NOMO-1 treated with dmso at 0.1 percent for 144 hours (cell line): Measurements from ENCODE around the gene PTPA.
"Not testable (repeated sequence)": the region's sequence is repeated elsewhere in the genome, so short reads cannot be mapped to it uniquely, and the experiment has no call there.

ENCODE experiments used
- DNase-seq: peaks from one replicate; lab custom pipeline; 2025; ENCODE audit not compliant: unreplicated experiment; lab: John Stamatoyannopoulos, UW

Gene PTPA

GRCh38 chr9:129175825-129176633 lies 64.8 kb downstream of the PTPA start:
- peak; percentile 82 for DNase-seq

- no peak for DNase-seq
Observed at GRCh38 chr9:129176701-129177442, 65.7 kb downstream of the PTPA start.

DNA sequence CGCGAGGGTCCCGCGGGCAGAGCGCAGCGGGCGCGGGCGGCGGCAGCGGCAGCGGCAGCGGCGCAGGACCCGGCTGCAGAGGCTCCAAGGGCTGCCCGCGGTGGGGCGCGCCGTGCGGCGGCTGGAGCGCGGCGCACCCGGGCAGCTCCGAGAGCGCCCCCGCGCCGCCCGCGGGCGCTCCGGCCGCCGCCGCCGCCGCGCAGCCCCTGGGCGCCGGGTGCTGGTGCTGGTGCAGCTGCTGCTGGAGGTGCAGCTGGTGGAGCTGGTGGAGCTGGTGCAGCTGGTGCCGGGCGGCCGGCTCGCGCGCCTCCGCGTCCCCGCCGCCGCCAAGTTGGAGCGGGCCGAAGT lies 66.2 kb downstream of the PTPA start:
- no peak for DNase-seq

DNA sequence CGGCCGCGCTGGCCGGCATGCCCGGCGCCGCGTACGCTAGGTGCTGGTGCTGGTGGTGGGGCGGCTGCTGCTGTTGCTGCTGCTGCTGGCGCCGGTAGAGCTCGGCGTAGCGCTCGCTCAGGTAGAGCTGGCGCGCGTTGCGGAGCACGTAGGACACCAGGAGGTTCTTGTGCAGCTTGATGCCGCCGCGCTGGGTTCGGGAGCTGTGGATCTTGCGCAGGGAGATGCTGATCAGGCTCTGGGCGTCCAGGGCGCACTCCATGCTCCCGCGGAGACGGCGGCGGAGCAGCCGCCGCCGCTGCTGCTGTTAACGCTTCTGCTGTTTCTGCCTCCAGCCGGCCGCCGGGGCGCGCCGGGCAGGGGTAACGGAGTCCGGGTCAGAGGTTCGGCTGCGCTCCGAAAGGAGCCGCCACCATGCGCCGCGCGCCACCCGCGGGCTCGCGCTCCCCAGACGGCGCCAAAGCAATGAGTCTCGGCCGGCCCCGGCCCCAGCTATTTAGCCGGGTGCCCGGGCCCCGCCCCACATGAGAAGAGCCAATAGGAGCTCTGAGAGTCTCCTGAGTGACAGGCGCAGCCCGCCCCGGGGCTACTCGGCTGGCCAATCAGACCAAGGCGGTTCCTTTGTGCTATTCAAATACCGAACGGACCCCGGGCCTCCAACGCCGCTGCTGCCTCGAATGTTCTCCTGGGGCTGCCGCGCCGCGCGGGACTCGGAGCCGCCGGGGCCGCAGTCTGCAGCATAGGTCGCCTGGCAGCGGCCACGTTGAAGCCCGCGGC lies 66.8 kb downstream of the PTPA start, which contains the start of gene IER5L:
Gene IER5L (minus strand): TSS at position 471 of the 777 bp plus-strand sequence. CDS start 209 bp downstream, at position 262.
- DNase-seq = peak; percentile 89

- DNase-seq = no peak
Observed at GRCh38 chr9:129178568-129179382, 67.6 kb downstream of the PTPA start.

- no peak for DNase-seq
Observed at GRCh38 chr9:129181246-129181645, 70.0 kb downstream of the PTPA start.

- DNase-seq = no peak
Observed at GRCh38 chr9:129182122-129182521, 70.9 kb downstream of the PTPA start.

DNA sequence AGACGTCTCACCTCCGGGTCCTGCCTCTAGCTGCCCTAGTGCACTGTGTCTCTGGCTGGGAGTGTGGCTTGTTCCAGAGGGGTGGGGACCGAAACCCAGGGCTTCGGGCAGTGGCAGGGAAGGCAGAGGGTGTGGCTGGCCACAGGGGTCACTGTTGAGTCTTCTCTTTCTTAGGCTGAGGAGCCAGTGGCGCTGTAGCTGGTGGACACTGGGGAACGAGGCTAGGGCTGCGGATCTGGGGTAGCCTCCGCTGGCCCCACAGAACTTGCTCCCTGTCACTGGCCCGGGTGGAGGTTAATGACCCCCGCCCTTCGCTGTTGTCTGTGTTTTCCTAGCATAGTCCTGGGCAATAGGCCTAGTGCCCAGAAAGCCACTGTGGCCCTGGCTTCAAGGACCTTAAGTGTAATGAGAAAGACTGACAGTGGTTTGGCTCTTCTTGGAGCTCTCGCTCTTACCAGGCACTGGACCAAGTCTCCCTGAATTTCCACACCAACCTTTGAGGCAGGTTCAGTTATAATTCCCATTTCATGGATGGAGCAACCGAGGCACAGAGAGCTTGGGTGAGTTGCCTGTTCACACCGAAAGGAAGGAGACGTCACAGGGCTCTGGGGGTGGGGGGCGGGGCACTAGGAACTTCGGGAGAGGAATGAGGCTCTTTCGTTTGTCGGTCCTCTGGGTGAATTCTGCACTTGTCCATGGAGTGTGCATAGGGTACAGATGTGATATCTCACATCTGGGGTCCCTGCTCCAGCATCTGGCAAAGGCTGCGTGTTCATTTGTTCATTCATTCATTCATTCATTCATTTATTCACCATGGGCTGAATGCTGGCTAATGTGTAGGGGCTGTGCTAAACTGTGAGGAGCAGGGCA lies 71.6 kb downstream of the PTPA start:
- DNase-seq = no peak

- DNase-seq = no peak
Observed at GRCh38 chr9:129183495-129184218, 72.4 kb downstream of the PTPA start.

DNA sequence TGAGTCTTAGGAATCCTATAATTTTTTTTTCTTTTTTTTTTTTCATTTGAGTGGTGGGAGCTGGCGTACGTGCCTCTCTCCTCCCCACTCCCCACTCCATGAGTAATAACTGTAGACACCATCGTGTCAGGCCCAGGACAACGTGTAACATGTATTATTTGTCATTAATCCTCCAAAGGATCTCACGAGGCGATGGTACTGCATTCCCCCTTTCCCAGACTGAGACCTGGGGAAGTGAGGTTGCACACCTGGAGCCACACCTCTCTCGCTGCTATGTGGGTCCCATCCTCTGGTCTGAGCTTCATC lies 73.0 kb downstream of the PTPA start:
- DNase-seq = no peak

GRCh38 chr9:129184596-129185122 lies 73.4 kb downstream of the PTPA start:
- no peak for DNase-seq

- no peak for DNase-seq
Observed at GRCh38 chr9:129185402-129185801, 74.2 kb downstream of the PTPA start.

DNA sequence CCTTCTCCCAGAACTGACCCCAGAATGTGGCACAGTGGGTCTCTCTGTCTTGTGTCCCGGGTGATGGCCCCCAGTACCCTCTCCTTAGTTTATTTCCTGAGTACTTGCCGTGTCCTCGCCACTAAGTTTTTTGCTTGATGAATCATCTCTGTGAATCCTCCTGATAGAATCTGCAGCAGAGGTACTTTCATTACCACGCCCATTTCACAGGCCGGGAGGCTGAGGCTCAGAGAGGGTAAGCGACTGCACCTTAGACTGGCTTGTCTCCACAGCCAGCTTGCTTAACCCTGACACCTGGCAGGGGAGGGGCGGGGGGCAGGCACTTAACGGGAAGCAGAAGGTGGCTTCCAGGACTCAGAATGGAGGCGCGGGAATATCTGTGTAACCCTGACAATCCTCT lies 74.8 kb downstream of the PTPA start:
- no peak for DNase-seq

GRCh38 chr9:129187042-129187441 lies 75.8 kb downstream of the PTPA start:
- no peak for DNase-seq

GRCh38 chr9:129189971-129190370 lies 78.8 kb downstream of the PTPA start:
- not testable (repeated sequence) for DNase-seq

- no peak for DNase-seq
Observed at GRCh38 chr9:129191234-129191633, 80.0 kb downstream of the PTPA start.

- no peak for DNase-seq
Observed at GRCh38 chr9:129193655-129194054, 82.4 kb downstream of the PTPA start.

DNA sequence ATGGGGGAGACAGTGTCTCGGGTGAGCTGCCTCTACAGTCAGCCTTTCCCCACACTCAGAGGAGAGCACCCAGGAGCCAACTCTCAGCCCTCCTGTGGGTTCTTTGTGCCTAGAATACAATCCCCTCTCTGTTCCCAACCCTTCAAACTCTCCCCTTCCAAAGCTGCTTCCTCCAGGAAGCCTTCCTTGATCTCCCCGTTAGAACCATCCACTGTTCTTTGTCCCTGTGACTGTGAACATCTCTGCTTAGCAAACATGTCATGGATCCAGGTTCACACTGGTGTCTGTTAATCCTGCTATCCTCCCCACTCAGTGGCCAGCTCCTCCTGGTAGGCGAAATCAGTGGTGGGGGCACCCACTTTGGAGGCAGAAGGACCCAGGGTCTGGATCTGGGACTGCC lies 83.0 kb downstream of the PTPA start:
- no peak for DNase-seq

GRCh38 chr9:129195606-129196005 lies 84.4 kb downstream of the PTPA start:
- DNase-seq = no peak
